CD4-positive, alpha-beta T cell treated with Interleukin-12 subunit alpha and Interleukin-12 subunit beta, for 1 hour (primary cell): ENCODE results near the gene RP2.

Source experiments
- DNase-seq: peaks from one replicate; pipeline ENCODE4 v3.0.0-alpha.2; 2020

The RP2 gene

DNA sequence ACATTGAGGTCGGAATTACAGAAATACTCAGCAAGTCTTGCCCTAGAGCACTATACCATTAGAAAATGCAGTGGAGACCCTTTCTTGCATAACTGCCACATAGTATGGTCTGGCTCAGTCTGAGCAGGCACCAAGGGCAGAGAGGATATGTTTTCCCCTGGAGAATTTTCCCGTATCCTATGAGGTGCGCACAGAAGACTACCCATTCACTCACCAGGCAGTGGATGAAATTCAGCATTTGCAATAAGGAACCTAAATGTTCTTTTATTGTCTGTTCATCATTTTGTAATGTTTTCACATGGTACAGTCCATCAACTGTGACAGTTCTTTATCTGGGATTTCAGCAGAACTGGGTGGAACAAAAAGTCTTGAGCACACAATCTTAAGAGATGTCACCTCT, 90.9 kb downstream of the RP2 start:
- DNase-seq: no peak

DNA sequence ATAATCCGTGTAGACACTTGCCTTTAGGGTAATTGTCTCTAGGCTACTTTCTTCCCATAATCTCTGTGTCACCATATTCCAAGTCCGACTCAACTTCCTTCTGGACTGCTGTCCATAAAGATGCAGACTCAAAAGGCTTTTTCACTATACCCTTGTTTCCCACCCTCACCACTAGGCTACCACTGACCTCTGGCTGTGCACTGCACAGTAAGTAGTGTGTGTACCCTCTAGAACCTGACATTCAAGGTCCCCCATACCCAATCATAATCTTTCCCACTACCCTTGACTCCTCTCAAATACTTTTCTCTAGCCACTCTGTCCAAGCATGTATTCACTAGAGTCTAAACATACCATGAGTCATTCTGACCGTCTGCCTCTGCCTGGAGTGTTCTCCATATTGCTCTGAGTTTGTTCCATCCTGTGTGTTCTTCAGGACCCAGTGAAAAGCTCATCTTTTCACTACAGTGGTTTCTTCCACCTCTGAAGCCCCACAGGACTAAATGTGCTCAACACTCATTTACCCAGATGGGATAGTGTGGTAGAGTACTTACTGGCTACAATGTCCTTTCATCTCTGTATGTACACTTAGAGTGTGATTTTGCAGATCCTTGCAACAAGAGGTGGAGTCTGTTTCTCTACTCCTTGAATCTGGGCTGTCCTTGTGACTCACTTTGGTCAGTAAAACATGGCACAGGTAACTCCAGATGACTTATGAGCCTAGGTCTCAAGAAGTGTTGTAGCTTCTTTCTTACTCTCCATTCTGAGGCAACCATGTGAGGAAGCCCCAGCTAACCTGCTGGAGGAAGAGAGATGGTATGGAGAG, 92.8 kb downstream of the RP2 start:
- no peak for DNase-seq
